Endodermal cell (in vitro differentiated cells): Measurements from ENCODE around the gene DDX51. TPM values are rescaled to one million over a fixed set of nuclear protein-coding genes. Genes with fewer than 3 reads are reported as not detected.

Source experiments
- DNase-seq: peaks from one replicate; pipeline ENCODE4 v3.0.0-alpha.2; 2017
- H3K27ac ChIP-seq: 2 replicates; pipeline ENCODE4 v1.5.1; 2013; ENCODE audit warnings: mild to moderate bottlenecking, low read depth, low read length, moderate library complexity
- H3K27me3 ChIP-seq: 2 replicates; pipeline ENCODE4 v1.6.1; 2013; ENCODE audit warnings: mild to moderate bottlenecking, low read length, moderate library complexity; ENCODE audit not compliant: insufficient read depth, control insufficient read depth, poor library complexity, severe bottlenecking
- H3K36me3 ChIP-seq: 2 replicates; pipeline ENCODE4 v1.7.0; 2013; ENCODE audit warnings: mild to moderate bottlenecking, low read length, moderate library complexity; ENCODE audit not compliant: control insufficient read depth, insufficient read depth
- H3K4me1 ChIP-seq: one replicate; pipeline ENCODE4 v1.7.0; 2013; ENCODE audit warnings: low read length; ENCODE audit not compliant: control insufficient read depth, insufficient read depth
- H3K4me3 ChIP-seq: 2 replicates; pipeline ENCODE4 v1.5.1; 2013; ENCODE audit warnings: mild to moderate bottlenecking, low read length, moderate library complexity
- H3K9ac ChIP-seq: 2 replicates; pipeline ENCODE4 v1.6.1; 2013; ENCODE audit warnings: mild to moderate bottlenecking, low read length, moderate library complexity; ENCODE audit not compliant: poor library complexity, severe bottlenecking; ENCODE audit errors: extremely low read depth
- H3K9me3 ChIP-seq: 2 replicates; pipeline ENCODE4 v1.6.1; 2013; ENCODE audit warnings: mild to moderate bottlenecking, low read length, moderate library complexity; ENCODE audit not compliant: control insufficient read depth
- H3K27ac Mint-ChIP-seq: 2 replicates; pipeline ENCODE4 v1.8.0; 2020; ENCODE audit warnings: mixed read lengths
- H3K27me3 Mint-ChIP-seq: 2 replicates; pipeline ENCODE4 v1.8.0; 2021; ENCODE audit warnings: mild to moderate bottlenecking, mixed read lengths; ENCODE audit not compliant: insufficient read depth
- H3K36me3 Mint-ChIP-seq: 2 replicates; pipeline ENCODE4 v1.8.0; 2020; ENCODE audit warnings: low read depth, mixed read lengths
- H3K4me1 Mint-ChIP-seq: 2 replicates; pipeline ENCODE4 v1.8.0; 2020; ENCODE audit warnings: mixed read lengths
- H3K4me3 Mint-ChIP-seq: 2 replicates; pipeline ENCODE4 v1.8.0; 2020; ENCODE audit warnings: mild to moderate bottlenecking, moderate library complexity, mixed read lengths
- H3K9me3 Mint-ChIP-seq: 2 replicates; pipeline ENCODE4 v1.8.0; 2020; ENCODE audit warnings: mild to moderate bottlenecking, mixed read lengths
- CTCF ChIP-seq: fragments of 200-600 bp; sonication (generic); conservative IDR thresholded peaks from 2 replicates; pipeline ENCODE4 v1.5.0; 2021; ENCODE audit warnings: antibody characterized with exemption, mild to moderate bottlenecking
- WGBS, 2 experiments: methylation state at CpG; one replicate each; pipeline versions ENCODE4 v1.1.5 to v1.1.7; 2013; ENCODE audit warnings: missing lambda C conversion rate in 2 of 2, mixed read lengths in 1 of 2; ENCODE audit not compliant: insufficient coverage in 1 of 2, insufficient read length in 1 of 2; 5-methylcytosine and 5-hydroxymethylcytosine counted together
- total RNA-seq, 2 donors: library from RNA; stranded (reverse); fragmentation: NEBNext Ultra II Directional in 1 of 2; extraction: Animal tissue kit (Norgen Biotek cat#: 25700) in 1 of 2; gene quantifications; 2 replicates in 1 of 2; 3 replicates in 1 of 2; pipeline ENCODE4 v1.2.1, GENCODE V29; 2021

DDX51 gene
- total RNA-seq, 2 donors from 2014 or later = 31.5 to 33.8 TPM

- no peaks in the 10 kb centered on the region for H3K36me3 Mint-ChIP-seq
- no peaks in the 10 kb centered on the region for H3K4me1 ChIP-seq
- peak overlapping the region; percentile 35 for H3K4me3 ChIP-seq
- peaks cover 25% of the 10 kb centered on the region for H3K36me3 ChIP-seq
- H3K4me3 Mint-ChIP-seq = no peak overlapping the region
- H3K27ac Mint-ChIP-seq = no peak overlapping the region
- TF ChIP-seq CTCF = no peak
- H3K9me3 Mint-ChIP-seq = no peaks in the 10 kb centered on the region
- no peaks in the 10 kb centered on the region for H3K4me1 Mint-ChIP-seq
- H3K9ac ChIP-seq = no peak overlapping the region
- H3K27ac ChIP-seq = no peak overlapping the region
- DNase-seq = no peak
- no peaks in the 10 kb centered on the region for H3K27me3 ChIP-seq
- 94 to 100% methylated on average over 4 to 10 of the region's 10 CpGs for WGBS, 2 experiments
- H3K9me3 ChIP-seq = peaks cover 27% of the 10 kb centered on the region
- peaks cover 5% of the 10 kb centered on the region for H3K27me3 Mint-ChIP-seq
Measured at GRCh38 chr12:132155771-132156572, 11.9 kb upstream of the DDX51 start.

GRCh38 chr12:132154941-132155770, 11.0 kb upstream of the DDX51 start:
- Histone ChIP-seq H3K9me3 (peaks cover 27% of the 10 kb centered on the region), H3K9ac (no peak overlapping the region), H3K4me3 (no peak overlapping the region), H3K36me3 (peaks cover 25% of the 10 kb centered on the region), H3K27ac (no peak overlapping the region), H3K4me1 (no peaks in the 10 kb centered on the region), H3K27me3 (no peaks in the 10 kb centered on the region)
- peaks cover 3% of the 10 kb centered on the region for H3K27me3 Mint-ChIP-seq
- WGBS, 2 experiments = 92 to 94% methylated on average over 35 to 48 of the region's 51 CpGs
- peaks cover 2% of the 10 kb centered on the region for H3K36me3 Mint-ChIP-seq
- no peak for TF ChIP-seq CTCF
- H3K4me3 Mint-ChIP-seq = no peak overlapping the region
- H3K9me3 Mint-ChIP-seq = no peaks in the 10 kb centered on the region
- no peak for DNase-seq
- no peaks in the 10 kb centered on the region for H3K4me1 Mint-ChIP-seq
- H3K27ac Mint-ChIP-seq = no peak overlapping the region

- H3K36me3 ChIP-seq = peaks cover 25% of the 10 kb centered on the region
- no peak overlapping the region for H3K27ac ChIP-seq
- DNase-seq = peak; percentile 76
- H3K9me3 Mint-ChIP-seq = no peaks in the 10 kb centered on the region
- peaks cover 27% of the 10 kb centered on the region for H3K9me3 ChIP-seq
- no peak overlapping the region for H3K4me3 Mint-ChIP-seq
- H3K9ac ChIP-seq = no peak overlapping the region
- no peak overlapping the region for H3K27ac Mint-ChIP-seq
- no peaks in the 10 kb centered on the region for H3K27me3 ChIP-seq
- no peak for TF ChIP-seq CTCF
- H3K4me1 Mint-ChIP-seq = no peaks in the 10 kb centered on the region
- H3K27me3 Mint-ChIP-seq = no peaks in the 10 kb centered on the region
- H3K4me3 ChIP-seq = no peak overlapping the region
- no peaks in the 10 kb centered on the region for H3K4me1 ChIP-seq
- H3K36me3 Mint-ChIP-seq = peaks cover 2% of the 10 kb centered on the region
- WGBS, 2 experiments = 86 to 89% methylated on average over 14 to 21 of the region's 21 CpGs
Measured at GRCh38 chr12:132154341-132154761, 10.2 kb upstream of the DDX51 start.
